NB4 (cell line): ENCODE results near the gene SLFN5.

ENCODE experiments used
- CTCF ChIP-seq: IDR thresholded peaks from one replicate; pipeline ENCODE4 v1.5.1; 2012; ENCODE audit warnings: low read depth, low read length
- MAX ChIP-seq: IDR thresholded peaks from 2 replicates; pipeline ENCODE4 v1.6.1; 2011; ENCODE audit warnings: low read depth, low read length

- TF ChIP-seq CTCF, result no peak
- no peak for TF ChIP-seq MAX
These were observed 14.4 kb downstream of the SLFN5 start for GRCh38 chr17:35257208-35257659.
